DND-41 (cell line): ENCODE results near the gene COLEC12.

Source experiments
- ATAC-seq: fragments of 200-7000 bp; cut with Tn5 transposase; 3 replicates; pipeline ENCODE4 v1.9.1; 2021; ENCODE audit warnings: low read depth; ENCODE audit not compliant: insufficient read depth
- DNase-seq: peaks from one replicate; pipeline ENCODE4 v3.0.0-alpha.2; 2020
- H2AFZ ChIP-seq: 2 replicates; pipeline ENCODE4 v1.6.0; 2012; ENCODE audit warnings: low read depth, low read length
- H3K27ac ChIP-seq: 2 replicates; pipeline ENCODE4 v1.5.1; 2012; ENCODE audit warnings: low read length, inconsistent platforms
- H3K27me3 ChIP-seq: fragments of 200-600 bp; sonication (generic); 2 replicates; pipeline ENCODE4 v1.6.0; 2012; ENCODE audit warnings: low read length, mild to moderate bottlenecking, inconsistent platforms; ENCODE audit not compliant: insufficient read depth, poor library complexity
- H3K36me3 ChIP-seq: 2 replicates; pipeline ENCODE4 v1.5.1; 2012; ENCODE audit warnings: low read length, inconsistent platforms; ENCODE audit not compliant: insufficient read depth
- H3K4me1 ChIP-seq: 2 replicates; pipeline ENCODE4 v1.5.1; 2012; ENCODE audit warnings: mild to moderate bottlenecking, low read length; ENCODE audit not compliant: insufficient read depth
- H3K4me2 ChIP-seq: 2 replicates; pipeline ENCODE4 v1.6.0; 2012; ENCODE audit warnings: mild to moderate bottlenecking, moderate library complexity, low read length, inconsistent platforms; ENCODE audit not compliant: insufficient read depth
- H3K4me3 ChIP-seq, 2 experiments: fragments of 200-600 bp in 1 of 2; shearing (Covaris generic) in 1 of 2; 2 replicates each; pipeline ENCODE4 v1.5.1; 2012 to 2016; ENCODE audit warnings: inconsistent platforms in 2 of 2, low read length in 2 of 2, mild to moderate bottlenecking in 2 of 2, low read depth in 1 of 2, moderate library complexity in 1 of 2
- H3K79me2 ChIP-seq: 2 replicates; pipeline ENCODE4 v1.6.0; 2012; ENCODE audit warnings: low read length, inconsistent platforms; ENCODE audit not compliant: insufficient read depth
- H3K9ac ChIP-seq: 2 replicates; pipeline ENCODE4 v1.6.0; 2012; ENCODE audit warnings: low read depth, mild to moderate bottlenecking, inconsistent platforms, low read length, moderate library complexity
- H3K9me3 ChIP-seq: 2 replicates; pipeline ENCODE4 v1.5.1; 2012; ENCODE audit warnings: low read length, moderate library complexity, mild to moderate bottlenecking, inconsistent platforms; ENCODE audit not compliant: insufficient read depth, severe bottlenecking
- H4K20me1 ChIP-seq: 2 replicates; pipeline ENCODE4 v1.6.0; 2012; ENCODE audit warnings: low read length; ENCODE audit not compliant: insufficient read depth
- EZH2 ChIP-seq: IDR thresholded peaks from 3 replicates; pipeline ENCODE4 v1.6.1; 2012; ENCODE audit warnings: borderline replicate concordance, low read depth, mild to moderate bottlenecking, moderate library complexity, low read length, inconsistent platforms; ENCODE audit not compliant: severe bottlenecking
- TF ChIP-seq, protein P1 (sequence below): IDR thresholded peaks from 2 replicates; pipeline ENCODE4 v1.5.1; 2012; ENCODE audit warnings: borderline replicate concordance, low read length, moderate library complexity, mild to moderate bottlenecking; ENCODE audit not compliant: poor library complexity, severe bottlenecking; ENCODE audit errors: extremely low read depth

The COLEC12 gene

DNA sequence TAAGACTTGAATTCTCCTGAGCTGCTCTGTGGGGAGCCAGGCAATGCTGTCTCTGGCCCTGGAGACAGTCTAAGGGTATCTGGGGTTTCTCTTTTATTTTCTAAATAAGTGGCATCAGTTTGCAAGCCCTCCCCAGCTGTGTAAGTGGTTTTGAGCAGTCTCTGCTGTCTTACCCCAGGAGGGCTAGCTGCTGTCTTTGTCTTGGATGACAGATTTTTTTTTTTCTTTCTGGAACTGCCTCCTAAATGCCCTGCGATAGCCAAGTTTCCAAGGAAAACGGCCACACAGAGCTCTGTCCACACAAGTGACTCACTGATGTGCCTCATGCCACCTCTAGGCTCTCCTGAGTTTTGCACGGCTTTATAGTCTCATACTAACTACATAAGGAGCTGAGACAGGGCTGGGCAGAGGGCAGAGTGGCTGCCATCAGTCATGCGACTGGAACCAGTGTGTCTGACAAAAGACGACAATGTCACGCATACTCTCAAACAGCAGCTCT is 195.4 kb downstream of the COLEC12 start:
- TF ChIP-seq EZH2 = no peak
- TF ChIP-seq, protein P1, sequence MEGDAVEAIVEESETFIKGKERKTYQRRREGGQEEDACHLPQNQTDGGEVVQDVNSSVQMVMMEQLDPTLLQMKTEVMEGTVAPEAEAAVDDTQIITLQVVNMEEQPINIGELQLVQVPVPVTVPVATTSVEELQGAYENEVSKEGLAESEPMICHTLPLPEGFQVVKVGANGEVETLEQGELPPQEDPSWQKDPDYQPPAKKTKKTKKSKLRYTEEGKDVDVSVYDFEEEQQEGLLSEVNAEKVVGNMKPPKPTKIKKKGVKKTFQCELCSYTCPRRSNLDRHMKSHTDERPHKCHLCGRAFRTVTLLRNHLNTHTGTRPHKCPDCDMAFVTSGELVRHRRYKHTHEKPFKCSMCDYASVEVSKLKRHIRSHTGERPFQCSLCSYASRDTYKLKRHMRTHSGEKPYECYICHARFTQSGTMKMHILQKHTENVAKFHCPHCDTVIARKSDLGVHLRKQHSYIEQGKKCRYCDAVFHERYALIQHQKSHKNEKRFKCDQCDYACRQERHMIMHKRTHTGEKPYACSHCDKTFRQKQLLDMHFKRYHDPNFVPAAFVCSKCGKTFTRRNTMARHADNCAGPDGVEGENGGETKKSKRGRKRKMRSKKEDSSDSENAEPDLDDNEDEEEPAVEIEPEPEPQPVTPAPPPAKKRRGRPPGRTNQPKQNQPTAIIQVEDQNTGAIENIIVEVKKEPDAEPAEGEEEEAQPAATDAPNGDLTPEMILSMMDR = no peak

DNA sequence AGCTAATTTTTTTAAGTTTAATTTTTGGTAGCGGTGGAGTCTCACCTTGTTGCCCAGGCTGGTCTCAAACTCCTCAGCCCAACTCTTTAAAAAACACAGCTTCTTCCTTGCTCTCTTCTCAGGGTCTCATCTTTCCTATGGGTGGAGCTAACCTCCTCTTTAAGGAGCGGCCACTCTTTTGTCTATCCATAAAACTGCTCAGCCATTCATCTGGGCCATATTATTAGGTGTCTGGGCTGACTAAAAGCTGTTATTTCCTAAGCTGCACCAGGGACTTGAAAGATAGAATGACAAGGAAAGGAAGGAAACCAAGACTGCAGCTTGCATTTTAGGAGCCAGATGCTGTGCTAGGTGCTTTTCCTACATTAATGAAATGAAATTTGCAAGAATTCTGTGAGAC is 196.9 kb downstream of the COLEC12 start:
- Histone ChIP-seq H3K4me1 (no peaks in the 10 kb centered on the region), H2AFZ (no peak overlapping the region), H3K27ac (no peak overlapping the region), H3K4me3 (no peak overlapping the region), H3K9ac (no peak overlapping the region), H4K20me1 (no peaks in the 10 kb centered on the region), H3K9me3 (no peaks in the 10 kb centered on the region), H3K36me3 (no peaks in the 10 kb centered on the region), H3K27me3 (peaks cover 8% of the 10 kb centered on the region), H3K4me2 (no peak overlapping the region), H3K79me2 (no peaks in the 10 kb centered on the region)
- DNase-seq (no peak), ATAC-seq (no peak)
- TF ChIP-seq, protein P1 = no peak
- TF ChIP-seq EZH2 = no peak

More for the DNA sequence above, 195.4 kb downstream of the COLEC12 start:
- Histone ChIP-seq H3K4me1 (no peaks in the 10 kb centered on the region), H3K4me3 (no peak overlapping the region), H3K9ac (no peak overlapping the region), H3K79me2 (no peaks in the 10 kb centered on the region), H2AFZ (no peak overlapping the region), H3K4me2 (no peak overlapping the region), H3K36me3 (no peaks in the 10 kb centered on the region), H3K27ac (no peak overlapping the region), H3K9me3 (no peaks in the 10 kb centered on the region), H3K27me3 (peaks cover 8% of the 10 kb centered on the region), H4K20me1 (no peaks in the 10 kb centered on the region)
- no peak for ATAC-seq
- DNase-seq = no peak

DNA sequence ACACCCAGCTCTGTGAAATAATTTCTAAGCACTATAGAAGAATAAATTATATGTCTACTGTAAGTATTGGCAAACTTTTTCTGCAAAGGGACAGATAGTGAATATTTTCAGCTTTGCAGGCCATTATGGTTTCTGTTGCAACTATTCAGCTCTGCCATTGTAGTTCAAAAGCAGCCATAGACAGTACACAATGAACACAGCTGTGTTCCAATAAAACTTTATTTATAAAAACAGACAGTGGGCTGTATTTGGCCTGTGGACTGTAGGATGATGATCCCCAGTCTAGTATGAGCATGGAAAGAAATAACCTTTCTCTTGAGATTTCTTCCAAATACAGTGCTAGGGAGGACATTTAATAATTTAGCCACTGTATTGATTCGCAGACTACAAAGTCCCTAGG is 197.5 kb downstream of the COLEC12 start:
- H3K9ac ChIP-seq = no peak overlapping the region

More for the DNA sequence above, 197.5 kb downstream of the COLEC12 start:
- no peak for DNase-seq
- no peaks in the 10 kb centered on the region for H3K79me2 ChIP-seq
- H3K27ac ChIP-seq = no peak overlapping the region
- H3K4me2 ChIP-seq = no peak overlapping the region
- TF ChIP-seq, protein P1 = no peak
- no peak for TF ChIP-seq EZH2
- no peak overlapping the region for H2AFZ ChIP-seq
- ATAC-seq = no peak
- H4K20me1 ChIP-seq = no peaks in the 10 kb centered on the region
- H3K36me3 ChIP-seq = no peaks in the 10 kb centered on the region
- no peaks in the 10 kb centered on the region for H3K4me1 ChIP-seq
- H3K27me3 ChIP-seq = peaks cover 8% of the 10 kb centered on the region
- no peaks in the 10 kb centered on the region for H3K9me3 ChIP-seq
- H3K4me3 ChIP-seq = no peak overlapping the region
